ENCODE data around the gene TSPY10.
"Not testable (repeated sequence)": the region's sequence is repeated elsewhere in the genome, so short reads cannot be mapped to it uniquely, and the experiment has no call there.

DNA sequence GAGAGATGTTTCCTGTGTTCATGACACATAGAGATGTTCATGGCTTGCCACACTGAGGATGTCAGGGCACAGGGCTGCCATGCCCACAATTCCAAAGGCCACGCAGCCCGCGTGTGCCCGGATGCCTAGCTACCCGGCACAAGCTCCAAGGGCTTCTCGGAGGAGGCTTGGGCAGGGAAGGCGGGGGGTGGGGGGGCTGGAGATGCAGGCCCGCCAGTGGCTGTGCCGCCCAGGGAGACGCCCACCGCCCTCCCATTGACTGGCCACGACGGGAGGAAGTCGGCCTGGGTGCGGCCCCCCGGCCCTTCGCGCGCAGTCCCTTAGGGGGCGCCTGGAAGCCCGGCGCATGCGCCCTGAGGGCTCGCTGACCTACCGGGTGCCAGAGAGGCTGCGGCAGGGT is at the start of gene TSPY10:
- TF ChIP-seq, protein P1, sequence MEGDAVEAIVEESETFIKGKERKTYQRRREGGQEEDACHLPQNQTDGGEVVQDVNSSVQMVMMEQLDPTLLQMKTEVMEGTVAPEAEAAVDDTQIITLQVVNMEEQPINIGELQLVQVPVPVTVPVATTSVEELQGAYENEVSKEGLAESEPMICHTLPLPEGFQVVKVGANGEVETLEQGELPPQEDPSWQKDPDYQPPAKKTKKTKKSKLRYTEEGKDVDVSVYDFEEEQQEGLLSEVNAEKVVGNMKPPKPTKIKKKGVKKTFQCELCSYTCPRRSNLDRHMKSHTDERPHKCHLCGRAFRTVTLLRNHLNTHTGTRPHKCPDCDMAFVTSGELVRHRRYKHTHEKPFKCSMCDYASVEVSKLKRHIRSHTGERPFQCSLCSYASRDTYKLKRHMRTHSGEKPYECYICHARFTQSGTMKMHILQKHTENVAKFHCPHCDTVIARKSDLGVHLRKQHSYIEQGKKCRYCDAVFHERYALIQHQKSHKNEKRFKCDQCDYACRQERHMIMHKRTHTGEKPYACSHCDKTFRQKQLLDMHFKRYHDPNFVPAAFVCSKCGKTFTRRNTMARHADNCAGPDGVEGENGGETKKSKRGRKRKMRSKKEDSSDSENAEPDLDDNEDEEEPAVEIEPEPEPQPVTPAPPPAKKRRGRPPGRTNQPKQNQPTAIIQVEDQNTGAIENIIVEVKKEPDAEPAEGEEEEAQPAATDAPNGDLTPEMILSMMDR (IDR thresholded peaks at IDR 0.05), result not testable (repeated sequence)
- TF ChIP-seq EZH2, EZH2phosphoT487 (IDR thresholded peaks at IDR 0.05): not testable (repeated sequence)

All from neural progenitor cell (in vitro differentiated cells).